Measurements from ENCODE around the gene FXN.

DNA sequence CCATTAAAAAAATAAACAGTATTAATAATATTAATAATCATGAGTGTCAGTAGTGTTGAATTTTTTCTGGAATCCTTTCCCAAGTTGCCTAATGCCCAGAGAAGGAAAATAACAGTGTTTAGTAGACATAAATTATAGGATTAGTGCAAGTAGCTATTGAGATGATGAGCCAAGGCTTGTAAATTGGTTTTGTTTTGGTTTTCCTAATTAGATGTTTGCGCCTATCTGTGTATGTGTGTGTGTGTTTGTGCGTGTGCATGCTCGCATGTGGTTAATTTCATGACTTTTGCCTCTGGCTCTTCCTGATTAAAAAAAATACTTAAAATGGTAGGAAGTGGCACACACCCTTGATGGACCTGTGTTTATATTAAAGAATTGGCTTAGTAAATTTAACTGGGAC lies 55.4 kb downstream of the FXN start:
- TF ChIP-seq, protein P1, sequence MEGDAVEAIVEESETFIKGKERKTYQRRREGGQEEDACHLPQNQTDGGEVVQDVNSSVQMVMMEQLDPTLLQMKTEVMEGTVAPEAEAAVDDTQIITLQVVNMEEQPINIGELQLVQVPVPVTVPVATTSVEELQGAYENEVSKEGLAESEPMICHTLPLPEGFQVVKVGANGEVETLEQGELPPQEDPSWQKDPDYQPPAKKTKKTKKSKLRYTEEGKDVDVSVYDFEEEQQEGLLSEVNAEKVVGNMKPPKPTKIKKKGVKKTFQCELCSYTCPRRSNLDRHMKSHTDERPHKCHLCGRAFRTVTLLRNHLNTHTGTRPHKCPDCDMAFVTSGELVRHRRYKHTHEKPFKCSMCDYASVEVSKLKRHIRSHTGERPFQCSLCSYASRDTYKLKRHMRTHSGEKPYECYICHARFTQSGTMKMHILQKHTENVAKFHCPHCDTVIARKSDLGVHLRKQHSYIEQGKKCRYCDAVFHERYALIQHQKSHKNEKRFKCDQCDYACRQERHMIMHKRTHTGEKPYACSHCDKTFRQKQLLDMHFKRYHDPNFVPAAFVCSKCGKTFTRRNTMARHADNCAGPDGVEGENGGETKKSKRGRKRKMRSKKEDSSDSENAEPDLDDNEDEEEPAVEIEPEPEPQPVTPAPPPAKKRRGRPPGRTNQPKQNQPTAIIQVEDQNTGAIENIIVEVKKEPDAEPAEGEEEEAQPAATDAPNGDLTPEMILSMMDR (IDR thresholded peaks at IDR 0.05), result no peak
- TF ChIP-seq POLR2A (IDR thresholded peaks at IDR 0.05), result no peak
